Measurements from ENCODE around the gene GLP2R.

DNA sequence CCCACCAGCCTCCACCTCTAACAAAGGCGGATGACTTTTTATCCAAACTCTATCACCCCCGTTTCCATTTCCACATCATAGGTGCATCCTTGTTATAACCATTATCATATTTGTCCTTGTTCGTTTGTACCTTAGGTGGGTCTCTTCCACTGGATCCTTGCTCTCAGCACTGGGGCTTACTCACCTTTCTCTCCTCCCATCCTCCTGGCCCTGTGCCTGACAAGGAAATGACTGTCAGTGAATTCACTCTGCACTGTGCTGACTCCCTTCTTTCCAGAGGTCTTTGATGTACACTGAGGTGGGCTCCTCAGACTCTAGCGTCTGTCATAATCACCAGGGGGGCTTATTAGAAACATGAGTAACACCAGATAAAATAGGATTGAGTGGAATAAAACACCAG is 7.0 kb upstream of the GLP2R start:
- TF ChIP-seq, protein P1, sequence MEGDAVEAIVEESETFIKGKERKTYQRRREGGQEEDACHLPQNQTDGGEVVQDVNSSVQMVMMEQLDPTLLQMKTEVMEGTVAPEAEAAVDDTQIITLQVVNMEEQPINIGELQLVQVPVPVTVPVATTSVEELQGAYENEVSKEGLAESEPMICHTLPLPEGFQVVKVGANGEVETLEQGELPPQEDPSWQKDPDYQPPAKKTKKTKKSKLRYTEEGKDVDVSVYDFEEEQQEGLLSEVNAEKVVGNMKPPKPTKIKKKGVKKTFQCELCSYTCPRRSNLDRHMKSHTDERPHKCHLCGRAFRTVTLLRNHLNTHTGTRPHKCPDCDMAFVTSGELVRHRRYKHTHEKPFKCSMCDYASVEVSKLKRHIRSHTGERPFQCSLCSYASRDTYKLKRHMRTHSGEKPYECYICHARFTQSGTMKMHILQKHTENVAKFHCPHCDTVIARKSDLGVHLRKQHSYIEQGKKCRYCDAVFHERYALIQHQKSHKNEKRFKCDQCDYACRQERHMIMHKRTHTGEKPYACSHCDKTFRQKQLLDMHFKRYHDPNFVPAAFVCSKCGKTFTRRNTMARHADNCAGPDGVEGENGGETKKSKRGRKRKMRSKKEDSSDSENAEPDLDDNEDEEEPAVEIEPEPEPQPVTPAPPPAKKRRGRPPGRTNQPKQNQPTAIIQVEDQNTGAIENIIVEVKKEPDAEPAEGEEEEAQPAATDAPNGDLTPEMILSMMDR (tag by site-specific recombination; IDR thresholded peaks at IDR 0.05): no peak
- TF ChIP-seq, protein P2, sequence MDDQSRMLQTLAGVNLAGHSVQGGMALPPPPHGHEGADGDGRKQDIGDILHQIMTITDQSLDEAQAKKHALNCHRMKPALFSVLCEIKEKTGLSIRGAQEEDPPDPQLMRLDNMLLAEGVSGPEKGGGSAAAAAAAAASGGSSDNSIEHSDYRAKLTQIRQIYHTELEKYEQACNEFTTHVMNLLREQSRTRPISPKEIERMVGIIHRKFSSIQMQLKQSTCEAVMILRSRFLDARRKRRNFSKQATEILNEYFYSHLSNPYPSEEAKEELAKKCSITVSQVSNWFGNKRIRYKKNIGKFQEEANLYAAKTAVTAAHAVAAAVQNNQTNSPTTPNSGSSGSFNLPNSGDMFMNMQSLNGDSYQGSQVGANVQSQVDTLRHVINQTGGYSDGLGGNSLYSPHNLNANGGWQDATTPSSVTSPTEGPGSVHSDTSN (CRISPR knock-in tag; IDR thresholded peaks at IDR 0.05): no peak
- TF ChIP-seq ZNF660 (tag by site-specific recombination; IDR thresholded peaks at IDR 0.05) (no peak), TCF7L2 (IDR thresholded peaks at IDR 0.05; ENCODE audit: borderline replicate concordance, low read depth, low read length) (no peak), ZNF26 (tag by site-specific recombination; IDR thresholded peaks at IDR 0.05) (no peak), ZNF184 (tag by site-specific recombination; IDR thresholded peaks at IDR 0.05) (no peak), INSM2 (tag by site-specific recombination; IDR thresholded peaks at IDR 0.05) (no peak), BCL11B (tag by site-specific recombination; IDR thresholded peaks at IDR 0.05; ENCODE audit: low read depth) (no peak)
- TF ChIP-seq, protein P3, sequence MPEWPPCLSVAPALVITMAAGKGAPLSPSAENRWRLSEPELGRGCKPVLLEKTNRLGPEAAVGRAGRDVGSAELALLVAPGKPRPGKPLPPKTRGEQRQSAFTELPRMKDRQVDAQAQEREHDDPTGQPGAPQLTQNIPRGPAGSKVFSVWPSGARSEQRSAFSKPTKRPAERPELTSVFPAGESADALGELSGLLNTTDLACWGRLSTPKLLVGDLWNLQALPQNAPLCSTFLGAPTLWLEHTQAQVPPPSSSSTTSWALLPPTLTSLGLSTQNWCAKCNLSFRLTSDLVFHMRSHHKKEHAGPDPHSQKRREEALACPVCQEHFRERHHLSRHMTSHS (tag by site-specific recombination; IDR thresholded peaks at IDR 0.05): no peak
